IPS-18a (cell line): Measurements from ENCODE around the gene ULBP1.
"Not testable (repeated sequence)": the region's sequence is repeated elsewhere in the genome, so short reads cannot be mapped to it uniquely, and the experiment has no call there.

Experiments used
- H3K27ac ChIP-seq: one replicate; pipeline ENCODE4 v1.5.1; 2013; ENCODE audit warnings: low read length
- H3K27me3 ChIP-seq: one replicate; pipeline ENCODE4 v1.6.1; 2013; ENCODE audit warnings: mild to moderate bottlenecking, low read length; ENCODE audit not compliant: control insufficient read depth, insufficient read depth
- H3K36me3 ChIP-seq: one replicate; pipeline ENCODE4 v1.6.1; 2013; ENCODE audit warnings: low read depth, low read length; ENCODE audit not compliant: control insufficient read depth
- H3K4me1 ChIP-seq: one replicate; pipeline ENCODE4 v1.6.1; 2013; ENCODE audit warnings: low read depth, low read length; ENCODE audit not compliant: control insufficient read depth
- H3K4me3 ChIP-seq: one replicate; pipeline ENCODE4 v1.5.1; 2013; ENCODE audit warnings: low read length
- H3K9ac ChIP-seq: one replicate; pipeline ENCODE4 v1.6.1; 2013; ENCODE audit warnings: mild to moderate bottlenecking, low read length, moderate library complexity
- H3K9me3 ChIP-seq: one replicate; pipeline ENCODE4 v1.6.1; 2013; ENCODE audit warnings: low read depth, low read length; ENCODE audit not compliant: control insufficient read depth

The ULBP1 gene

GRCh38 chr6:149968909-149969308, 5.2 kb downstream of the ULBP1 start:
- peaks cover 86% of the 10 kb centered on the region for H3K27me3 ChIP-seq
- not testable (repeated sequence) for H3K4me1 ChIP-seq, H3K9ac ChIP-seq, H3K27ac ChIP-seq, H3K4me3 ChIP-seq, H3K36me3 ChIP-seq, H3K9me3 ChIP-seq

DNA sequence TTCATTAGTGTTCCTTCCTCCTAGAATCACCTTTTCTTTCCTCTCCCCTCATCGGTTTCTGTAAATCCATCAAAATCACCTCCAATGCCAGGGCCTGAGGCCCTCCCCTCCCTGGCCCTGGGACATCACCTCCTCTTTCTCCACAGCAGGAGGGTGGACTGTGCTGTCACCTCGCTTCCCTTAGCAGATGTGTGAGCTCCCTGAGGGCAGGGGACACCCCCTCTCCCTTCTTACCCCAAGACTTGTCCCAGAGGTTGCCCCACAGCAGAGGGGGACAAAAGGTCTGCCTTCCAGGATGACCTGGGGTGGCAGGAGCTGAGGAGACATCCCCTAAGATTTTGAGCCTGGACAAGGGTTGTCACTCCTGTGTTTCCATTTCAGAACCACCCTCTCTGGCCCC, 5.9 kb downstream of the ULBP1 start:
- Histone ChIP-seq H3K27me3 (peaks cover 86% of the 10 kb centered on the region), H3K4me1 (no peaks in the 10 kb centered on the region), H3K4me3 (no peak overlapping the region), H3K36me3 (no peaks in the 10 kb centered on the region), H3K9ac (no peak overlapping the region), H3K9me3 (no peaks in the 10 kb centered on the region), H3K27ac (no peak overlapping the region)

DNA sequence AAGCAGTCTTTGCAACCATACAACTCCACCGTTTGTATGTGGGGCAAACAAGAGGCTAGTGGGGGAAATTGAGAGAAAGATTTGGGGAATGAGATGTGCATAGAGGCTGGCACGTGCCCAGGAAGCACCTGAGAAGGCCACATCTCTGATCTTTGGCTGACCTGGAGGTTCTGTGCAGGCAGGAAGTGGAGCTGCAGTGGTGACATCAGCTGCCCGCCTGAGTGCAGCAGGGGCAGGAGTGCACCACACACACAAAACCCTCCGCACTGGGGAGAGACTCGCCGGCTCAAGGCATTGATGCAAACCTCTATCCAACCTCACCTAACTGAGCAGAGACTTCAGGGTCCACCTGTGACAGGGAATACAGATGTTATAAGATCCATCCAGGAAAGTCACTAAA, 10.7 kb downstream of the ULBP1 start:
- H3K9ac ChIP-seq, H3K9me3 ChIP-seq, H3K27ac ChIP-seq, H3K4me3 ChIP-seq, H3K4me1 ChIP-seq, H3K36me3 ChIP-seq: not testable (repeated sequence)
- peaks cover 83% of the 10 kb centered on the region for H3K27me3 ChIP-seq

- no peaks in the 10 kb centered on the region for H3K36me3 ChIP-seq
- H3K9ac ChIP-seq, result no peak overlapping the region
- no peak overlapping the region for H3K4me3 ChIP-seq
- H3K4me1 ChIP-seq, result no peaks in the 10 kb centered on the region
- no peak overlapping the region for H3K27ac ChIP-seq
- H3K27me3 ChIP-seq, result peaks cover 81% of the 10 kb centered on the region
- H3K9me3 ChIP-seq, result no peaks in the 10 kb centered on the region
These were observed 11.1 kb downstream of the ULBP1 start for GRCh38 chr6:149974825-149975224.

GRCh38 chr6:149975400-149975799, 11.7 kb downstream of the ULBP1 start:
- Histone ChIP-seq H3K4me3 (no peak overlapping the region), H3K36me3 (no peaks in the 10 kb centered on the region), H3K27me3 (peaks cover 75% of the 10 kb centered on the region), H3K9me3 (no peaks in the 10 kb centered on the region), H3K27ac (no peak overlapping the region), H3K4me1 (no peaks in the 10 kb centered on the region), H3K9ac (no peak overlapping the region)

- Histone ChIP-seq H3K27ac (no peak overlapping the region), H3K9me3 (no peaks in the 10 kb centered on the region), H3K9ac (no peak overlapping the region), H3K36me3 (no peaks in the 10 kb centered on the region), H3K27me3 (peaks cover 83% of the 10 kb centered on the region), H3K4me1 (no peaks in the 10 kb centered on the region), H3K4me3 (no peak overlapping the region)
These were observed 13.5 kb downstream of the ULBP1 start for GRCh38 chr6:149977221-149977620.

GRCh38 chr6:149978610-149979009, 14.9 kb downstream of the ULBP1 start:
- Histone ChIP-seq H3K4me1 (no peaks in the 10 kb centered on the region), H3K4me3 (no peak overlapping the region), H3K27ac (no peak overlapping the region), H3K27me3 (peaks cover 88% of the 10 kb centered on the region), H3K36me3 (no peaks in the 10 kb centered on the region), H3K9ac (no peak overlapping the region), H3K9me3 (no peaks in the 10 kb centered on the region)

- no peaks in the 10 kb centered on the region for H3K36me3 ChIP-seq
- H3K4me3 ChIP-seq, result no peak overlapping the region
- H3K4me1 ChIP-seq, result no peaks in the 10 kb centered on the region
- H3K27ac ChIP-seq, result no peak overlapping the region
- no peak overlapping the region for H3K9ac ChIP-seq
- peaks cover 88% of the 10 kb centered on the region for H3K27me3 ChIP-seq
- no peaks in the 10 kb centered on the region for H3K9me3 ChIP-seq
These were observed 15.6 kb downstream of the ULBP1 start for GRCh38 chr6:149979293-149979692.

DNA sequence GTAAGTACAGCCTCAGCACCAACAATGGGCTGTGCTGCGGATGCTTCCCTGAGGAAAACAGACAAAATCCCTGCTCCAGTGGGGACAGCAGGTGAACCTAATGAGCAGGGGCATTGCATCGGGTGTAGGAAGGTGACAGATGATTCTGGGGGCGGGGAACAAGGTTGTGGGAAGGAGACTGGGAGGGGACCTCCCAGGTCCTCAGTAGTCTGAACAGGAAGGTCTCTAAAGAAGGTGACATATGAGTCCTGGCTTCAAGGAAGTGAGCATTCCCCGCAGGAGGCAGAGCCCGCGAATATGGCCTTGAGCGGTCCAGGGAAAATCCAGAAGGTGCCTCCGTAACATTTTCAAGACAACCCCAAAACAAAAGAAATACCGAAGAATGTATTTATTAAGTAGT, 19.4 kb downstream of the ULBP1 start:
- Histone ChIP-seq H3K9ac (no peak overlapping the region), H3K27me3 (peaks cover 89% of the 10 kb centered on the region)

GRCh38 chr6:149984773-149985172, 21.0 kb downstream of the ULBP1 start:
- Histone ChIP-seq H3K27ac (no peak overlapping the region), H3K9me3 (no peaks in the 10 kb centered on the region), H3K4me1 (no peaks in the 10 kb centered on the region), H3K4me3 (no peak overlapping the region), H3K27me3 (peaks cover 92% of the 10 kb centered on the region), H3K9ac (no peak overlapping the region), H3K36me3 (no peaks in the 10 kb centered on the region)

More for the DNA sequence above, 19.4 kb downstream of the ULBP1 start:
- Histone ChIP-seq H3K9me3 (no peaks in the 10 kb centered on the region), H3K36me3 (no peaks in the 10 kb centered on the region), H3K27ac (no peak overlapping the region), H3K4me3 (no peak overlapping the region), H3K4me1 (no peaks in the 10 kb centered on the region)

DNA sequence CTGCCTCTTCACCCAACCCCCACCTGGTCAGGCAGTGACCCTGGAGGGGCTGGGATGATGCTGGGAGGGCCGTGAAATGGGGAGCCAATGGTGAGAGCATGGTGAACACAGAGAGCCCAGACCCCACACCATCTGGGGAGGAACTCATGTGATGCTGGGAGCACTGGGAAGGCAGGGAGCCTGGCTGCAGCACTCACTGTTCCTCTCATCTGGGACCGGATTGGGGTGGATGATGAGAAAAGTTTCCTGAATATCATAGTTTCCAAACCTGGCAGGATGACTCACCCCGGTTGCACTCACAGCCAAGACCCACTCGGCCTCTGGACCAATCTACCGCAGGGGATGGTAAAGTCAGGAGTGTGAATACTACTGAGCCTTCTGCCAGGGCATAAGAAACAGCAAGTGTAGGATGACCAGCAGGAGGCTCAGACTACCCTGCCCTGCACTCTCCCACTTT, 21.8 kb downstream of the ULBP1 start:
- Histone ChIP-seq H3K9me3 (no peaks in the 10 kb centered on the region), H3K27me3 (peaks cover 99% of the 10 kb centered on the region), H3K36me3 (no peaks in the 10 kb centered on the region), H3K4me1 (no peaks in the 10 kb centered on the region), H3K27ac (no peak overlapping the region), H3K4me3 (no peak overlapping the region), H3K9ac (no peak overlapping the region)

- peaks cover 100% of the 10 kb centered on the region for H3K27me3 ChIP-seq
These were observed 23.9 kb downstream of the ULBP1 start for GRCh38 chr6:149987602-149988107.

More at GRCh38 chr6:149987602-149988107, 23.9 kb downstream of the ULBP1 start:
- Histone ChIP-seq H3K27ac (no peak overlapping the region), H3K36me3 (no peaks in the 10 kb centered on the region), H3K4me3 (no peak overlapping the region), H3K4me1 (no peaks in the 10 kb centered on the region), H3K9me3 (no peaks in the 10 kb centered on the region), H3K9ac (no peak overlapping the region)
